Natural killer cell (primary cell): ENCODE results near the gene WASF2. TPM values are rescaled to one million over a fixed set of nuclear protein-coding genes. Genes with fewer than 3 reads are reported as not detected.

Experiments used
- ATAC-seq, 3 donors: fragments of 150-1000 bp in 2 of 3; fragments of 200-7000 bp in 1 of 3; cut with Tn5 transposase; 1 replicate in 1 of 3; 2 replicates in 2 of 3; pipeline ENCODE4 v1.10.0; 2021; ENCODE audit warnings: mild to moderate bottlenecking in 2 of 3, moderate library complexity in 2 of 3
- DNase-seq, 2 donors: peaks; one replicate each; pipeline versions ENCODE4 v3.0.0 to v3.0.0-alpha.2; 2013 to 2021; ENCODE audit warnings: mixed read lengths in 1 of 2
- H3K27ac ChIP-seq: one replicate; pipeline ENCODE4 v1.5.1; 2013; ENCODE audit warnings: mild to moderate bottlenecking, low read length
- H3K27me3 ChIP-seq: one replicate; pipeline ENCODE4 v1.6.1; 2013; ENCODE audit warnings: low read length; ENCODE audit not compliant: control insufficient read depth, insufficient read depth
- H3K36me3 ChIP-seq: one replicate; pipeline ENCODE4 v1.6.1; 2013; ENCODE audit warnings: low read length; ENCODE audit not compliant: control insufficient read depth, insufficient read depth
- H3K4me1 ChIP-seq: one replicate; pipeline ENCODE4 v1.6.1; 2013; ENCODE audit warnings: low read length; ENCODE audit not compliant: control insufficient read depth, insufficient read depth
- H3K4me3 ChIP-seq: one replicate; pipeline ENCODE4 v1.5.1; 2013; ENCODE audit warnings: low read length
- H3K9me3 ChIP-seq: one replicate; pipeline ENCODE4 v1.6.1; 2013; ENCODE audit warnings: low read length; ENCODE audit not compliant: control insufficient read depth, insufficient read depth
- H3K27ac Mint-ChIP-seq, 2 donors: one replicate each; pipeline ENCODE4 v1.8.0; 2022; ENCODE audit warnings: mild to moderate bottlenecking in 2 of 2, mixed read lengths in 2 of 2, moderate library complexity in 1 of 2
- H3K27me3 Mint-ChIP-seq, 2 donors: one replicate each; pipeline ENCODE4 v1.8.0; 2022; ENCODE audit warnings: low read depth in 2 of 2, mixed read lengths in 2 of 2
- H3K36me3 Mint-ChIP-seq: one replicate; pipeline ENCODE4 v1.8.0; 2022; ENCODE audit warnings: mixed read lengths
- H3K4me1 Mint-ChIP-seq, 2 donors: one replicate each; pipeline ENCODE4 v1.8.0; 2022; ENCODE audit warnings: mixed read lengths in 2 of 2
- H3K4me3 Mint-ChIP-seq: one replicate; pipeline ENCODE4 v1.8.0; 2022; ENCODE audit warnings: mild to moderate bottlenecking, moderate library complexity, mixed read lengths
- H3K9me3 Mint-ChIP-seq, 2 donors: one replicate each; pipeline ENCODE4 v1.8.0; 2022; ENCODE audit warnings: mixed read lengths in 2 of 2
- WGBS: methylation state at CpG from one replicate; pipeline ENCODE4 v1.1.7; 2013; ENCODE audit warnings: missing lambda C conversion rate; ENCODE audit not compliant: insufficient coverage; 5-methylcytosine and 5-hydroxymethylcytosine counted together
- intact Hi-C: fragments of 100-400 bp; cut with micrococcal nuclease; formaldehyde crosslinking; loops from one replicate; pipeline ENCODE4 v1.14.2; 2022
- total RNA-seq, 4 donors: library from RNA; stranded (reverse); fragments of 120-200 nt in 1 of 4; gene quantifications; one replicate each; pipeline versions ENCODE4 v1.2.3 to v1.2.4, GENCODE V29; 2013 to 2022
- TF ChIP-seq, protein P1 (sequence below): fragments of 200-600 bp; IDR thresholded peaks from one replicate; pipeline ENCODE4 v1.8.0; 2022; ENCODE audit warnings: antibody characterized with exemption

The WASF2 gene
- total RNA-seq, 3 donors from 2014 or later (not counting 1 experiment from before 2014, with no cell fraction given) = 137 to 153 (median 143) TPM

- Histone ChIP-seq H3K4me3 (no peak overlapping the region), H3K4me1 (no peaks in the 10 kb centered on the region), H3K27me3 (no peaks in the 10 kb centered on the region), H3K9me3 (no peaks in the 10 kb centered on the region), H3K27ac (no peak overlapping the region), H3K36me3 (peaks cover 10% of the 10 kb centered on the region)
- H3K27ac Mint-ChIP-seq = peak overlapping the region; percentile 54 to 71
- WGBS = 18% methylated on average over 1 of the region's 1 CpG
- peaks cover 23 to 47% of the 10 kb centered on the region in 2 donors for H3K4me1 Mint-ChIP-seq
- TF ChIP-seq, protein P1, sequence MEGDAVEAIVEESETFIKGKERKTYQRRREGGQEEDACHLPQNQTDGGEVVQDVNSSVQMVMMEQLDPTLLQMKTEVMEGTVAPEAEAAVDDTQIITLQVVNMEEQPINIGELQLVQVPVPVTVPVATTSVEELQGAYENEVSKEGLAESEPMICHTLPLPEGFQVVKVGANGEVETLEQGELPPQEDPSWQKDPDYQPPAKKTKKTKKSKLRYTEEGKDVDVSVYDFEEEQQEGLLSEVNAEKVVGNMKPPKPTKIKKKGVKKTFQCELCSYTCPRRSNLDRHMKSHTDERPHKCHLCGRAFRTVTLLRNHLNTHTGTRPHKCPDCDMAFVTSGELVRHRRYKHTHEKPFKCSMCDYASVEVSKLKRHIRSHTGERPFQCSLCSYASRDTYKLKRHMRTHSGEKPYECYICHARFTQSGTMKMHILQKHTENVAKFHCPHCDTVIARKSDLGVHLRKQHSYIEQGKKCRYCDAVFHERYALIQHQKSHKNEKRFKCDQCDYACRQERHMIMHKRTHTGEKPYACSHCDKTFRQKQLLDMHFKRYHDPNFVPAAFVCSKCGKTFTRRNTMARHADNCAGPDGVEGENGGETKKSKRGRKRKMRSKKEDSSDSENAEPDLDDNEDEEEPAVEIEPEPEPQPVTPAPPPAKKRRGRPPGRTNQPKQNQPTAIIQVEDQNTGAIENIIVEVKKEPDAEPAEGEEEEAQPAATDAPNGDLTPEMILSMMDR = no peak
- DNase-seq (no peak), ATAC-seq (no peak)
- H3K36me3 Mint-ChIP-seq = no peaks in the 10 kb centered on the region
- H3K4me3 Mint-ChIP-seq = no peak overlapping the region
- no peaks in the 10 kb centered on the region for H3K27me3 Mint-ChIP-seq
- no peaks in the 10 kb centered on the region for H3K9me3 Mint-ChIP-seq
- intact Hi-C loops = no loop called here
These were observed 45.3 kb downstream of the WASF2 start for GRCh38 chr1:27444632-27445031.

- WGBS = no CpG with 5 or more reads among the region's 2 CpGs
- DNase-seq (no peak), ATAC-seq (no peak)
- H3K27me3 Mint-ChIP-seq = no peaks in the 10 kb centered on the region
- TF ChIP-seq, protein P1 = no peak
- Histone ChIP-seq H3K36me3 (no peaks in the 10 kb centered on the region), H3K4me3 (no peak overlapping the region), H3K27me3 (no peaks in the 10 kb centered on the region), H3K27ac (peak overlapping the region; percentile 6), H3K4me1 (peaks cover 29% of the 10 kb centered on the region), H3K9me3 (no peaks in the 10 kb centered on the region)
- intact Hi-C loops = no loop called here
- H3K4me1 Mint-ChIP-seq = peaks cover 56 to 61% of the 10 kb centered on the region in 2 donors
- no peaks in the 10 kb centered on the region for H3K9me3 Mint-ChIP-seq
- H3K27ac Mint-ChIP-seq = peak overlapping the region; percentile 61 to 88
- H3K36me3 Mint-ChIP-seq = no peaks in the 10 kb centered on the region
- no peak overlapping the region for H3K4me3 Mint-ChIP-seq
These were observed 50.8 kb downstream of the WASF2 start for GRCh38 chr1:27439150-27439549.

GRCh38 chr1:27438621-27439061 is 51.3 kb downstream of the WASF2 start:
- H3K36me3 ChIP-seq = no peaks in the 10 kb centered on the region
- H3K4me3 Mint-ChIP-seq = peak overlapping the region; percentile 10
- no peaks in the 10 kb centered on the region for H3K27me3 Mint-ChIP-seq
- ATAC-seq (no peak), DNase-seq (no peak)
- H3K4me1 ChIP-seq = peaks cover 31% of the 10 kb centered on the region
- no CpG with 5 or more reads among the region's 1 CpG for WGBS
- TF ChIP-seq, protein P1 = no peak
- peak overlapping the region; percentile 6 for H3K27ac ChIP-seq
- no peak overlapping the region for H3K4me3 ChIP-seq
- peaks cover 60 to 61% of the 10 kb centered on the region in 2 donors for H3K4me1 Mint-ChIP-seq
- peak overlapping the region; percentile 61 to 88 for H3K27ac Mint-ChIP-seq
- H3K9me3 Mint-ChIP-seq = no peaks in the 10 kb centered on the region
- intact Hi-C loops = no loop called here
- H3K36me3 Mint-ChIP-seq = no peaks in the 10 kb centered on the region
- H3K27me3 ChIP-seq = no peaks in the 10 kb centered on the region
- H3K9me3 ChIP-seq = no peaks in the 10 kb centered on the region
